ENCODE measurements around the gene KCNN4. TPM values are rescaled to one million over a fixed set of nuclear protein-coding genes. Genes with fewer than 3 reads are reported as not detected.
"Not testable (repeated sequence)": the region's sequence is repeated elsewhere in the genome, so short reads cannot be mapped to it uniquely, and the experiment has no call there.

Gene KCNN4
- total RNA-seq, 3 donors from 2014 or later (not counting 1 experiment from before 2014, with no cell fraction given): 0.72 to 7.1 (median 1.4) TPM

- TF ChIP-seq CTCF (IDR thresholded peaks at IDR 0.05): peak; percentile 67
- peak in 1 of 2 donors; percentile 74 for DNase-seq
- Histone ChIP-seq H3K27me3 (ENCODE audit: control insufficient read depth, insufficient read depth, low read length) (peaks cover 2% of the 10 kb centered on the region), H3K9me3 (ENCODE audit: control insufficient read depth, insufficient read depth, low read length) (no peaks in the 10 kb centered on the region), H3K4me3 (ENCODE audit: low read length) (no peak overlapping the region), H3K36me3 (ENCODE audit: control insufficient read depth, insufficient read depth, low read length) (no peaks in the 10 kb centered on the region), H3K27ac (ENCODE audit: low read length) (no peak overlapping the region), H3K4me1 (ENCODE audit: control insufficient read depth, insufficient read depth, low read length) (no peaks in the 10 kb centered on the region)
- Mint-ChIP-seq H3K4me3 (no peak overlapping the region), H3K4me1 (no peaks in the 10 kb centered on the region), H3K27ac (no peak overlapping the region), H3K36me3 (no peaks in the 10 kb centered on the region), H3K9me3 (no peaks in the 10 kb centered on the region), H3K27me3 (ENCODE audit: low read depth in 2 of 2) (peaks cover 11 to 20% of the 10 kb centered on the region in 2 donors)
- intact Hi-C loops (cut with micrococcal nuclease): loop anchor here (1.0 kb wide), 1 partner anchor 65 kb away; no protein-coding TSS in a partner anchor
- peak; percentile 55 to 61 (median 55) for ATAC-seq
- WGBS (ENCODE audit: insufficient coverage): 69% methylated on average over 5 of the region's 8 CpGs
Measured at GRCh38 chr19:43809762-43810696, 29.3 kb upstream of the KCNN4 start.

- Mint-ChIP-seq H3K9me3 (no peaks in the 10 kb centered on the region), H3K36me3 (no peaks in the 10 kb centered on the region), H3K27me3 (ENCODE audit: low read depth in 2 of 2) (peaks cover 11 to 17% of the 10 kb centered on the region in 2 donors), H3K4me3 (no peak overlapping the region), H3K4me1 (no peaks in the 10 kb centered on the region), H3K27ac (no peak overlapping the region)
- no peak for ATAC-seq
- Histone ChIP-seq H3K9me3 (ENCODE audit: control insufficient read depth, insufficient read depth, low read length) (no peaks in the 10 kb centered on the region), H3K4me1 (ENCODE audit: control insufficient read depth, insufficient read depth, low read length) (no peaks in the 10 kb centered on the region), H3K27ac (ENCODE audit: low read length) (no peak overlapping the region), H3K36me3 (ENCODE audit: control insufficient read depth, insufficient read depth, low read length) (no peaks in the 10 kb centered on the region), H3K4me3 (ENCODE audit: low read length) (no peak overlapping the region), H3K27me3 (ENCODE audit: control insufficient read depth, insufficient read depth, low read length) (peaks cover 2% of the 10 kb centered on the region)
- TF ChIP-seq CTCF (IDR thresholded peaks at IDR 0.05): no peak
- intact Hi-C loops (cut with micrococcal nuclease): no loop called here
- DNase-seq: no peak
Measured at GRCh38 chr19:43807651-43808050, 26.9 kb upstream of the KCNN4 start.

- Histone ChIP-seq H3K4me1 (ENCODE audit: control insufficient read depth, insufficient read depth, low read length) (no peaks in the 10 kb centered on the region), H3K4me3 (ENCODE audit: low read length) (no peak overlapping the region), H3K9me3 (ENCODE audit: control insufficient read depth, insufficient read depth, low read length) (no peaks in the 10 kb centered on the region), H3K36me3 (ENCODE audit: control insufficient read depth, insufficient read depth, low read length) (no peaks in the 10 kb centered on the region), H3K27ac (ENCODE audit: low read length) (no peak overlapping the region), H3K27me3 (ENCODE audit: control insufficient read depth, insufficient read depth, low read length) (peaks cover 2% of the 10 kb centered on the region)
- no peak for TF ChIP-seq CTCF (IDR thresholded peaks at IDR 0.05)
- DNase-seq (no peak), ATAC-seq (no peak)
- no peaks in the 10 kb centered on the region for H3K36me3 Mint-ChIP-seq
- no peak overlapping the region for H3K27ac Mint-ChIP-seq
- H3K27me3 Mint-ChIP-seq (ENCODE audit: low read depth in 2 of 2): peaks cover 11 to 16% of the 10 kb centered on the region in 2 donors
- intact Hi-C loops (cut with micrococcal nuclease): no loop called here
- no peaks in the 10 kb centered on the region for H3K9me3 Mint-ChIP-seq
- H3K4me1 Mint-ChIP-seq: no peaks in the 10 kb centered on the region
- no peak overlapping the region for H3K4me3 Mint-ChIP-seq
- WGBS (ENCODE audit: insufficient coverage): 73% methylated on average over 3 of the region's 5 CpGs
Measured at GRCh38 chr19:43806848-43807247, 26.1 kb upstream of the KCNN4 start.

GRCh38 chr19:43806401-43806800, 25.6 kb upstream of the KCNN4 start:
- H3K9me3 Mint-ChIP-seq: not testable (repeated sequence)

More at GRCh38 chr19:43806401-43806800, 25.6 kb upstream of the KCNN4 start:
- H3K27ac Mint-ChIP-seq; H3K27ac ChIP-seq (ENCODE audit: low read length); ATAC-seq; H3K4me1 Mint-ChIP-seq; intact Hi-C loops (cut with micrococcal nuclease); DNase-seq; H3K9me3 ChIP-seq (ENCODE audit: control insufficient read depth, insufficient read depth, low read length); H3K4me3 Mint-ChIP-seq; H3K4me1 ChIP-seq (ENCODE audit: control insufficient read depth, insufficient read depth, low read length); H3K36me3 Mint-ChIP-seq; H3K27me3 ChIP-seq (ENCODE audit: control insufficient read depth, insufficient read depth, low read length); H3K36me3 ChIP-seq (ENCODE audit: control insufficient read depth, insufficient read depth, low read length); H3K4me3 ChIP-seq (ENCODE audit: low read length): not testable (repeated sequence)
- peaks cover 11 to 17% of the 10 kb centered on the region in 2 donors for H3K27me3 Mint-ChIP-seq (ENCODE audit: low read depth in 2 of 2)
- WGBS (ENCODE audit: insufficient coverage): 95% methylated on average over 4 of the region's 7 CpGs
